GM19099 (cell line): ENCODE data around the gene OTUD3.

ENCODE experiments used
- POLR2A ChIP-seq: IDR thresholded peaks from 3 replicates; pipeline ENCODE4 v1.6.1; 2011; ENCODE audit warnings: low read depth; ENCODE audit not compliant: insufficient read length; ENCODE audit errors: extremely low read depth

OTUD3 gene

GRCh38 chr1:19866029-19866428 is 16.2 kb upstream of the OTUD3 start:
- TF ChIP-seq POLR2A, result no peak

GRCh38 chr1:19866758-19867157 is 15.4 kb upstream of the OTUD3 start:
- TF ChIP-seq POLR2A, result no peak

- no peak for TF ChIP-seq POLR2A
Observed at GRCh38 chr1:19869929-19870328, 12.3 kb upstream of the OTUD3 start.

GRCh38 chr1:19872190-19872589 is 10.0 kb upstream of the OTUD3 start:
- no peak for TF ChIP-seq POLR2A

- no peak for TF ChIP-seq POLR2A
Observed at GRCh38 chr1:19877181-19877750, 4.9 kb upstream of the OTUD3 start.

- TF ChIP-seq POLR2A, result no peak
Observed at GRCh38 chr1:19877821-19878636, 4.2 kb upstream of the OTUD3 start.

- TF ChIP-seq POLR2A, result no peak
Observed at GRCh38 chr1:19878637-19878985, 3.6 kb upstream of the OTUD3 start.

GRCh38 chr1:19879227-19879626 is 3.0 kb upstream of the OTUD3 start:
- no peak for TF ChIP-seq POLR2A

- no peak for TF ChIP-seq POLR2A
Observed at GRCh38 chr1:19879661-19880060, 2.5 kb upstream of the OTUD3 start.

- TF ChIP-seq POLR2A, result no peak
Observed at GRCh38 chr1:19884312-19884711, 2.1 kb downstream of the OTUD3 start.

GRCh38 chr1:19885821-19886220 is 3.6 kb downstream of the OTUD3 start:
- TF ChIP-seq POLR2A, result no peak

GRCh38 chr1:19888112-19888511 is 5.9 kb downstream of the OTUD3 start:
- no peak for TF ChIP-seq POLR2A

GRCh38 chr1:19889656-19890055 is 7.5 kb downstream of the OTUD3 start:
- no peak for TF ChIP-seq POLR2A

GRCh38 chr1:19892129-19892528 is 9.9 kb downstream of the OTUD3 start:
- TF ChIP-seq POLR2A, result no peak

- no peak for TF ChIP-seq POLR2A
Observed at GRCh38 chr1:19892628-19893168, 10.5 kb downstream of the OTUD3 start.

- TF ChIP-seq POLR2A, result no peak
Observed at GRCh38 chr1:19893687-19894086, 11.5 kb downstream of the OTUD3 start.
